ENCODE results near the gene ERCC6L2. TPM values are rescaled to one million over a fixed set of nuclear protein-coding genes. Genes with fewer than 3 reads are reported as not detected.

The ERCC6L2 gene
- total and polyA plus RNA-seq, 2 of the 8 experiments (the other 6 are each of a cell fraction or from before 2014, with no cell fraction given), result 9.8 to 50.0 TPM

GRCh38 chr9:95840074-95840473 lies 35.4 kb upstream of the ERCC6L2 start:
- DNase-seq (ENCODE audit: low read depth in 1 of 2, low spot score in 2 of 2) (no peak), FAIRE-seq (no peak)
- H4K5ac ChIP-seq (ENCODE audit: insufficient read length, low read depth, low read length), result no peak overlapping the region
- no peak overlapping the region for H3K4me3 ChIP-seq (ENCODE audit: extremely low read depth in 1 of 4, insufficient read depth in 2 of 4, low read depth in 3 of 4, low read length in 4 of 4)
- H2BK15ac ChIP-seq (ENCODE audit: low read length), result no peak overlapping the region
- H3K23ac ChIP-seq (ENCODE audit: insufficient read length), result no peak overlapping the region
- H3K79me1 ChIP-seq (ENCODE audit: low read depth, low read length), result no peaks in the 10 kb centered on the region
- H3K4me2 ChIP-seq (ENCODE audit: insufficient read depth in 1 of 2, low read depth in 2 of 2, low read length in 2 of 2), result no peak overlapping the region
- H3K23me2 ChIP-seq (ENCODE audit: low read depth, low read length), result no peaks in the 10 kb centered on the region
- no peak overlapping the region for H2AFZ ChIP-seq (ENCODE audit: low read length)
- no peak overlapping the region for H2BK12ac ChIP-seq (ENCODE audit: low read depth, low read length)
- no peak overlapping the region for H2BK20ac ChIP-seq (ENCODE audit: low read length)
- no peak overlapping the region for H3K27ac ChIP-seq (ENCODE audit: low read depth, low read length)
- ChIA-PET CTCF (ENCODE audit: partially characterized antibody) (no interaction called here), POLR2A (ENCODE audit: partially characterized antibody) (no interaction called here)
- H4K91ac ChIP-seq (replicated peaks; ENCODE audit: insufficient read length, low read length), result no peak overlapping the region
- no peak overlapping the region for H2BK120ac ChIP-seq (replicated peaks; ENCODE audit: low read depth, low read length)
- H3K4me1 ChIP-seq (replicated peaks in 1 of 4; ENCODE audit: control insufficient read depth in 3 of 4, insufficient read depth in 4 of 4, low read length in 3 of 4), result no peaks in the 10 kb centered on the region
- no peak overlapping the region for H2BK5ac ChIP-seq (ENCODE audit: low read depth, low read length)
- H3K36me3 ChIP-seq (ENCODE audit: control insufficient read depth in 2 of 4, insufficient read depth in 4 of 4, low read length in 3 of 4), result no peaks in the 10 kb centered on the region
- H3K56ac ChIP-seq (replicated peaks; ENCODE audit: insufficient read length, low read depth, low read length), result no peak overlapping the region
- no peak overlapping the region for H3K14ac ChIP-seq (ENCODE audit: insufficient read length)
- H4K20me1 ChIP-seq (replicated peaks in 1 of 2; ENCODE audit: control insufficient read depth in 1 of 2, insufficient read depth in 2 of 2, low read length in 2 of 2), result no peaks in the 10 kb centered on the region
- WGBS, 2 experiments (ENCODE audit: extremely low coverage in 1 of 2, insufficient coverage in 1 of 2, insufficient read length in 1 of 2, insufficient replicate concordance in 2 of 2, low coverage in 1 of 2, low lambda C conversion rate in 2 of 2, missing lambda C conversion rate in 1 of 2), result 79% methylated on average over 2 of the region's 2 CpGs; no CpG with 5 or more reads in 1 of the 2 experiments
- no peak overlapping the region for H2AK5ac ChIP-seq (ENCODE audit: low read depth, low read length)
- H3K4ac ChIP-seq (replicated peaks; ENCODE audit: insufficient read length, low read depth, low read length), result no peak overlapping the region
- H3K9me3 ChIP-seq (ENCODE audit: insufficient read depth in 2 of 2, low read depth in 1 of 2, low read length in 1 of 2), result no peaks in the 10 kb centered on the region
- no peak overlapping the region for H3K9ac ChIP-seq (replicated peaks in 1 of 4; ENCODE audit: extremely low read depth in 1 of 4, low read depth in 3 of 4, low read length in 3 of 4)
- no peak overlapping the region for H3K18ac ChIP-seq (ENCODE audit: extremely low read depth, low read length)
- H3K79me2 ChIP-seq (ENCODE audit: control insufficient read depth in 1 of 2, insufficient read depth in 2 of 2, low read length in 2 of 2), result no peaks in the 10 kb centered on the region
- no peak overlapping the region for H4K8ac ChIP-seq (ENCODE audit: extremely low read depth, insufficient read depth, low read length)
- no peaks in the 10 kb centered on the region for H3K27me3 ChIP-seq (replicated peaks in 1 of 4; ENCODE audit: control insufficient read depth in 3 of 4, extremely low read depth in 1 of 4, insufficient read depth in 3 of 4, low read length in 3 of 4)
- TF ChIP-seq EZH2 (IDR thresholded peaks at IDR 0.05; ENCODE audit: low read depth, low read length, severe bottlenecking) (no peak), CEBPB (IDR thresholded peaks at IDR 0.05; ENCODE audit: low read depth, low read length) (no peak), BCL11A (IDR thresholded peaks at IDR 0.05; ENCODE audit: low read depth in 2 of 2, low read length in 2 of 2) (no peak), ATF2 (IDR thresholded peaks at IDR 0.05; ENCODE audit: low read length) (no peak), TEAD4 (IDR thresholded peaks at IDR 0.05; ENCODE audit: low read depth, low read length) (no peak), BRCA1 (IDR thresholded peaks at IDR 0.05; ENCODE audit: low read depth, low read length) (no peak), YY1 (IDR thresholded peaks at IDR 0.05; ENCODE audit: low read depth, low read length) (no peak)
